NCI-H2029 (cell line): ENCODE results near the gene AGBL4.

ENCODE experiments used
- DNase-seq: peaks from one replicate; lab custom pipeline; 2025; lab: John Stamatoyannopoulos, UW

AGBL4 gene

GRCh38 chr1:48654606-48655210 lies 1369.0 kb downstream of the AGBL4 start:
- no peak for DNase-seq

DNA sequence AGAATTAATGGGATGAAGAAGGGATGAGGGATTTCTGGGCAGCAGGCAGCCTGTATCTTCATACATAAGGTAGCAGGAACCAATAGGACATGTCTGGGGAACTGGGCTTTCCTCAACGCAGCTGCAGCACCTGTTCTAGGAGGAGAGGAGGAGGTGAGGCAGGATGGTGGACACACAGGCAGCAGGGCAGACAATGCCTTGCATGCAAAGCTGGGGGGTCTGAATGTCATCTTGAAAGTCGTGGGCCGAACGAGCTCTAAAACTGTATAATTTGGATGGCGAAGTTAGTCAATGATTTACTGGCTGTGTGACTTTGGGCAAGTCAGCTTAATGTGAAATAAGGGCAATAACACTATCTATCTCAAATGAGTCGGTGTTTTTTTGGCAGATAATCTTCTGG lies 1371.4 kb downstream of the AGBL4 start:
- no peak for DNase-seq

DNA sequence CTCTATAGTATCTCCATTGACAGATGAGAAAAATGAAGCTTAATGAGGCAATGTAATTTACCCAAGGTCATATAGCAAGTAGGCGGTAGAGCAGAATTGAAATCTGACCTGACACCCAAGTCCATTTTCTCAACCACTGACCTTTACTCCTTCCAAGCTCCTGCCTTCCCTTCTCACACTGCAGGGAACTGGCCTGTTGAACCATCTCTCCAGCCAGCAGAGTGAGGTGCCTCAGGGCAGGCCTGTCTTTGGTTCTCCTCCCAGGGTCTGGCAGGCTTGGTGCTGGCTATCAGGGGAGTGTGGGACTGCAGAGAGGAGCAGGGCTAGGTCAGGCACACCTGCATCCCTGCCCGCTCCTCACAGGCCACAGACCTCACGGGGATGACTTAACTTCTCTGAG lies 1373.9 kb downstream of the AGBL4 start:
- DNase-seq, result no peak

DNA sequence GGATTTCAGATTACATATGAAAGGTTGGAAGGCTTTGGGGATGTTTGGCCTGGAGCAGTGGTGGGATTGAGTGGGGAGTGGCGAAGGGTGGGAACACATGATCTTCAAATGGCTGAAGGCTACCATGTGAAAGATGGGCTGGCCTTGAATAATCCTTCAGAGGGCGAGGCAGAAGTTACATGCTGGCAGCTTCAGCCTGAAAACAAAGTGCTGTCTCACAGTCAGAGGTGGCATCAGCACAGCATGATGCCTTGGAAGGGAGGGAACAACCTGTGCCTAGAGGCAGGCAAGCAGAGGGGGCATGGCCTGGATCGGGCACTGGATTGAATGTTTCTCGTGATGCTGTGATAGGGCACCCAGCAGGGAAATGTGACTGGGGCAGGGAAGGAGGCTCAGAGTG lies 1377.9 kb downstream of the AGBL4 start:
- no peak for DNase-seq

DNA sequence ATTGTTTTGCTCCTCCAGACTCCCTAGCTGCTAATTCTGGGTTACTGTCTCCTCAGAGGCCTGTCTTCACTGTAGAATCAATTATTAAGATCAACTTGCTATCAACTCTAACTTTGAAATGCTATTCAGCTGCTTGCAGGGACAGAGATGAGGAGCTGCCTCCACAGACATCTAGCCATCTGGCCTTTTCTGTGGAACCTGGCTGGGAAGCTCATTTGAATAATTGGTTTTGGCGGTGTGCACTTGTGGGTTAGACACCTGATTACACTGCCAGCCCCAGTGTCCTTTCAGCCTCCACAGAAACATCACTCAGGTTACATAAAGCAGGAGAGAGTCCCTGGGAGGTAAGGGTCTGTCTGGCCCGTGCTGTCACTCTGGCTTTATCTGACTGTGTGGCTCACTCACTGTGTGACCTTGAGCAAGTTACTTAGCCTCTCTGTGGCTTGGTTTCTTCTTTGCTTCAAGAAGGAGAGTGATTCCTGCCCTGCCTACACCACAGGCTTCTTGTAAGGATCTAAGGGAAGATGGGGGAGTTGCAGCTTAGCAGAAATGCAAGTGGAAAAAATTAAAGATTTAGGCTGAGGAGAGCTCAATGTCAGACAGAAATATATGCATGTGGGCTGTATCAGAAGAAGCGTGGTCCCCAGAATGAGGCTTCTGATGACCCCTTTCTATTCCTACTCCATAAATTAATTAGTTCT lies 1378.7 kb downstream of the AGBL4 start:
- peak; percentile 74 for DNase-seq

DNA sequence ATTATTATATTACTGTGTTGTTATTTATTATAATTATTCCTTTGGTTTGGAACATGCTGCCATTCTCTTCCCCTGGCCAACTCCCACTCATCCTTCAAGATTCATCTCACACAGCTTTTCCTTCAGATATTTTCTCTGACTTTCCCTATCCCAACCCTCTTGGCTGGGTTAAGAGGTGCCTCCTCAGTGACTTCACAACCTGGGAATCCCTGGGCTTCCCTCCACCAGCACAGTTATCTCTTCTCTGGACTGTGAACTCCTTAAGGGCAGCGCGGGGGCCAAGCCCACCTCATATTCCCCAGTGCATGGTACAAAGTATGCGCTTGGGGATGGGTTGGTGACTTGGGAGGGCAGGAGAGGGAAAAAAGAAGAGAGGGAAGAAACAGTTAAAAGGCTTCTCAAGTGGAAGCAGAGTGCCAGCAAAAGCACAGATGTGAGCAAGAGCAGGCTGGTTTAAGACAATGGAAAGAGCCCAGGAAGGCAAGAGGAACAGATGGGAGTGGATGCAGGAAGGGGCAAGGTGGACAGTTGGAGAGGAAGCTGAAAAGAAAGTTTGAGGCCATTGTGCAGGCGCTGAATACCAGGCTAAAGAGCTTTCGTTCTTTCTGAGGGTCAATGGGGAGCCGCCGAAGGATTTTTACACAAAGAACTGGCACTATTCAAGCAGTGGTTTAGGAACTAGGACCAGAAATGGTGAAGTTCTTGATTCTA lies 1379.4 kb downstream of the AGBL4 start:
- DNase-seq, result no peak

GRCh38 chr1:48643193-48643592 lies 1380.6 kb downstream of the AGBL4 start:
- no peak for DNase-seq

DNA sequence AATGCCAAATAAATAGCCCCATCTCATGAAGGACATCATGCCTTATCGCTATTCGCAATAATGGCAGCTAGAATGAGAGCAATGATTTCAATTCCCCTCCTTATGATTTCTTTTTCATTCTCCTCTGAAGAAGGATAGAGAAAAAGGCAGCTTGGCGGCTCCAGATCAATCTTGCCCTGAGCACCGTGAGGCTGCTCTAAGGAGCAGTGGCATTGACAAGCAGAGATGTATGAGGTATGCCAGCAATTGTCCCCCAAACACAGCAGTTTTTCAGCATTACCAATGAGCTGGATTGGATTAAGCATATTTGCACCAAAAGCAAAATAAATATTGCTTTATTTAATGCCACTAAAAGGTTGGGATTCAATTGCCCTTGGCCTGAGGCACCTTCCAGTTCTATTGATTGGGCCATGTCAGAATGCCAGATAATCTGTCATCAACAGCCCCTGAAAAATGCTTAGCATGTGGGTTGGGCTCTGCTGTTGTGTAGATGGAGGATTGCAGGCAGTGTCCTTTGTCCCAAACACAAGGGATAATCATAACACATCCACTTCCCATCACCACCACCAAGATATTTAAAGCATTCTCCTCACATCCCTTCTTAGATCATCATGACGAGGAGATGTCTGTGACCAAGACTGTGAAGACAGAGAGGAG lies 1382.8 kb downstream of the AGBL4 start:
- DNase-seq, result no peak

DNA sequence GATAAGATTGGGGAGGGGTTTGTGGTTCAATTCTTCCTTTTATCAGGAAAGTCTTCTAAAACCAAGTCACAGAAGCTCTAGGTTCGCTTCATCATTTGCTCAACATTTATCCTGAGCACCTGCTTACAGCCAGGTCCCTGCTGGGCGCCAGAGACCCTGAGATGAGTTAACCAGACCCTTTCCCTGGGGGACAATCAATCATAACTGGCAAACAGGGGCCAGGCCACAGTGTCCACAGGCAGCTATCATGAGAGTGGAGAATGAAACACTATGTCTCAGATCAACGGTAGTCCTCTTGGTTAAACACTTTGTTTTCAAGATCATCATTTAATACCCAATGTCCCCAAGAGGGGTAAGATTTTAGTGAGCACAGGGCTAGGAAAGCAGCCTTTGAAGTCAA lies 1393.9 kb downstream of the AGBL4 start:
- no peak for DNase-seq

GRCh38 chr1:48627486-48627885 lies 1396.3 kb downstream of the AGBL4 start:
- DNase-seq, result peak; percentile 44

DNA sequence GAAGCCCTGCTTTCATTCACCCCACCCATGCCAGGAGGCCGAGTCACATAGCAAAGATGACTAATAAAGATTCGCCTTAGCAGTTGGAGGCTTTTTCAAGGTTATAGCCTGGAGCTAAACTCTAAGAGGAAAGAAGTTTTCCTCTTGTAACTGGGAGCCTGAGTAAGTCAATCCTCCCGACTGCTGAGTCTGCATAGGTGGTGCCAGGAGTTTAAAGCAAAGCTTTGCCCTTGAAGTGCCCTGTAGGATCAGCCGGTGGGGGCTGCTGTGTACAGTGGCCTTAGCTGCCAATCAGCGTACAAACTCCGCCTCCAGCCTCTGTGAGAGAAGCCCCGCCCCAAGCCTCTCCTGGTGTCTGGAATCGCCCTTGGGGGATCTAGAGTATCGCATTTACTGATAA lies 1404.2 kb downstream of the AGBL4 start:
- DNase-seq, result no peak

DNA sequence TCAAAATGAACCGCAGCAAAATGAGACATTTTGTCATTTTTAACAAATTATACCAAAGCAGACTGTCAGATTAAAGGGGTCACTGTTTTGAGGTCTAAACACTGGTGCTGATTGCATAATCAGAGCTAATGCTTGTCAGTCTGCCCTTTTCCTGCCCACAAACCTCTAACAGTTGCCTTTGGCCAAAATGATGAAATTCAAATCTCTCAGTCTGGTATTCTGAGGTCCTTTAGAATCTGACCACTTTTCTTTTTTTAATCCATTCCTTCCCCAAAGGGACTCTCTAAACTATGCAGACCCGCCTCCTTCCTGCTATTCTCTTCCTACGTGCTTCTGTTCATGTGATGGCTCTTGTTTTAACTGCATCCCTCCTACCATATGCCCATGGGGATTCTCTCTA lies 1406.5 kb downstream of the AGBL4 start:
- no peak for DNase-seq

DNA sequence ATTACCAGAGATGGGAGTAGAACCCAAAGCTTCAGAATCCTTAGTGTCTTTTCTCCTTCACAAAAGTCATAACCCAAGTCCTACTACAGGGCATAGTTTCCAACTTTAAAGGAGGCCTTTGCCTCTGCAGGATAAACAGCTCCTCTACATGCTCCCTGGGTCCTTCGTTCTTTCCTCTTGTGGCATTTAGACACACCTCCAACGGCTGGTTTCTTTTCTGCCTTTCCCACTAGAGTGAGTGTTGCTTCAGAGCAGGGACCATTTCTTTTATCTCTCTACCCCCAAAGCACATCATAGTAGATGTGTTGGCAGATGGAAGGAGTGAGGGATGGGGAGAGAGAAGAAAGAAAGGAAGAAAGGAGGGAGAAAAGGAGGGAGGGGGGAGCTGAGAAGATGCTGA lies 1407.0 kb downstream of the AGBL4 start:
- DNase-seq, result no peak

DNA sequence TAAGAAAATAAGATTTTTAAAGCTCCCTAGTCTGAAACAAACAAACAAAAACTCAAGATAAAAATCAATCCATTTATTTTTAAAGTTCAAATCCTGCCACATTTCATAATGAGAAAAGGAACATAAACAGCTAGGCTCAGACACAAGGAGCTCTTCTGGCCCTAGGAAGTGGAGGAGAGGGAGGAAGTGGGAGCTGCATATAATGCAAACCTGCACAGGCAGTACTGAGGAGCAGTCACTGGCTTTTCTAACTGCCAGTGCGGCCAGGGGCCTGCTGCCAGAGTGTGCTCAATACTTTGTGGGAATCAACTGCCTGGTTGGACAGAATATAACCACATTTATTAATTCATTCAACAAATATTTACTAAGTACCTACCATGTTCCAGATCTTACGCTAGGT lies 1411.9 kb downstream of the AGBL4 start:
- DNase-seq, result peak; percentile 40

- DNase-seq, result peak; percentile 96
These were observed 1412.9 kb downstream of the AGBL4 start for GRCh38 chr1:48610628-48611542.

GRCh38 chr1:48608882-48609281 lies 1414.9 kb downstream of the AGBL4 start:
- DNase-seq, result no peak

DNA sequence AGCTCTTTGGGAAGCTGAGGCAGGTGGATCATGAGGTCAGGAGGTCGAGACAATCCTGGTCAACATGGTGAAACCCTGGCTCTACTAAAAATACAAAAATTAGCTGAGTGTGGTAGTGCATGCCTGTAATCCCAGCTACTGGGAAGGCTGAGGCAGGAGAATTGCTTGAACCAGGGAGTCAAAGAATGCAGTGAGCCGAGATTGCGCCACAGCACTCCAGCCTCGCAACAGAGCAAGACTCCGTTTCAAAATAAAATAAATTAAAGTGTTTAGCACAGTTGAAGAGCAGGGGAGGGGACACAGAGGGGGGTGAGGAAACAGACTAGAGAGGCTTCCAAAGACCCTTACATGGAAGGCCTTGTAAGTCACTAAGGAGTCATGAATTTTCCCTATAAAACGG lies 1420.5 kb downstream of the AGBL4 start:
- DNase-seq, result no peak

GRCh38 chr1:48602349-48602748 lies 1421.4 kb downstream of the AGBL4 start:
- DNase-seq, result no peak

GRCh38 chr1:48600182-48600581 lies 1423.6 kb downstream of the AGBL4 start:
- DNase-seq, result peak; percentile 18

DNA sequence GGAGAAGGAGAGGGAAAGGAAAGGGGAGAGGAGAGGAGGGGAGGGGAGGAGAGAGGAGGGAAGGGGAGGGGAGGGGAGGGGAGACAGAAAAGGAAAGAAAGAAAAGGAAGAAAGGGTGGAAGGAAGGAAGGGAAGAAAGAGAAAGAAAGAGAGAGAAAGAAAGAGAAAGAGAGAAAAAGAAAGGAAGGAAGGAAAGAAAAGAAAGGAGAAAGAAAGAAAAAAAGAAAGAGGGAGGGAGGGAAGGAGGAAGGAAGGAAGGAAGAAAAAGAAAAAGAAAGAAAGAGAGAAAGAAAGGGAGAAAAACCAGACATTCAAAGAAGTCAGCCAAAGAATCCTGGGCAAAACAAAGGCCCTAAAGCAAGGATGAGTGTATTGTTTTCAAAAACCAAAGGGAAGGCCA lies 1426.1 kb downstream of the AGBL4 start:
- DNase-seq, result no peak

- no peak for DNase-seq
These were observed 1427.7 kb downstream of the AGBL4 start for GRCh38 chr1:48596046-48596445.

GRCh38 chr1:48595613-48596012 lies 1428.1 kb downstream of the AGBL4 start:
- no peak for DNase-seq
